DMS 273 (cell line): ENCODE measurements around the gene NUFIP2.
"Not testable (repeated sequence)": the region's sequence is repeated elsewhere in the genome, so short reads cannot be mapped to it uniquely, and the experiment has no call there.

Experiments
- DNase-seq: peaks from one replicate; lab custom pipeline; 2025; ENCODE audit not compliant: unreplicated experiment; lab: John Stamatoyannopoulos, UW

NUFIP2 gene

DNA sequence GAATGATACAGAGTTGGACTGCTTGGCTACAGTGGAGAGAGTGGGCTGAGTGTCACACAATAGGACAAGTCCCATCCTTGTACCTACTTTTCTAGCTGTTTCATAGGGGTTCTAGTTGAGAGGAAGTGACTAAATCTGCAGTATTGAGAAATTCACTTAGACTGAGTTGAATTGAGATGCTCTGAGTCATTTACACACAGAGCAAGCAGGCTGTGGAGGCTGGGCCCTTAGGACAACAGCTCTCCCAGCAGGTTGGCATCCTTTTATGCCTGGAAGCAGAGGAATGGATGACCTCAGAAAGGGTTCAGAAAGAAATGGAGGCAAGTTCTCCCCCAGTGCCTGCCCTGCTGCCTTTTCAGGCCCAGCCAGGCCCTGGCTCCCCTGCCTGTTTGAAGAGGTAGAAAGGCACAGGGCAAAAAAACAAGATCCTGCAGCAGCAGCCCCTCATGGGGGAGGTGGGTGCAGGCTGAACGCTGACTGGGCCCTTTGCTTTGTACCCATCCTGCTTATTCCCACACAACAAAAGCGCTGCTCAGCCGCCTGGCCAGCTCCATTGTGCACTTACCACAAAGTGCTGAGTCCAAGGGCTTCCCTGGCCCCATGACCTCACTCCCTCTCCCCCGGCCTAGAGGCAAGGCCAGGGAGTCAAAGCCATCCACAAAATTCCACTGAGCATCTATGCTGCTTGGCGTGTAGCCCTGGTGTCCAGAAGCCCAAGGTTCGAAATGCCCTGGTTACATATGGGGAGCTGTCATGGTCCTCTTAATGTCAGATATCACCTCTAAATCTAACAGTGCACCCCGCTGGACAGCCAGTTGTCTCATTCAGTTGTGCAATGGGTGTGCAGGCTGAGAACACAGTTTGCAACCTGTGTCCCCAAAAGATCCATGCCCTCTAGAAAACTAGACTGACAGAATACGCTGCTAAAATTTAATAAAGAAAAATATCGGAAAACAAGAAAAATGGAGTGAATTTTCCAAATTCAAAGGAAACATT, 52.7 kb downstream of the NUFIP2 start:
- DNase-seq = peak; percentile 25

- DNase-seq = no peak
Observed at GRCh38 chr17:29240477-29240876, 53.5 kb downstream of the NUFIP2 start.

- DNase-seq = no peak
Observed at GRCh38 chr17:29238133-29238850, 55.7 kb downstream of the NUFIP2 start.

- no peak for DNase-seq
Observed at GRCh38 chr17:29237476-29238132, 56.3 kb downstream of the NUFIP2 start.

DNA sequence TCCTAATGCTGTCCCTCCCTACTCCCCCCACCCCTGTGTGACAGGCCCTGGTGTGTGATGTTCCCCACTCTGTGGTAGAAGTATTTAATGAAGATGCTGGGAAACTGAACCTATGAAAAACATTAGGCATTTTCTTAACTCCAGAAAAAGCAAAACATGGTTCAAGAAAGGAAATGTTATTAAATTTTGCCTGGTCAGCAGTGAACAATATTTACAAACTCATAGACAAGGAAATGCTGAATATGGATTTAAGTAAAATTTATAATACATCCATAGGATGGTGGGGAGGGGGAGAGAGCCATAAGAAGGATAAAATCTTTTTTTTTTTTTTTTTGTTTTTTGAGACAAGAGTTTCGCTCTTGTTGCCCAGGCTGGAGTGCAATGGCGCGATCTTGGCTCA, 58.0 kb downstream of the NUFIP2 start:
- DNase-seq = no peak

DNA sequence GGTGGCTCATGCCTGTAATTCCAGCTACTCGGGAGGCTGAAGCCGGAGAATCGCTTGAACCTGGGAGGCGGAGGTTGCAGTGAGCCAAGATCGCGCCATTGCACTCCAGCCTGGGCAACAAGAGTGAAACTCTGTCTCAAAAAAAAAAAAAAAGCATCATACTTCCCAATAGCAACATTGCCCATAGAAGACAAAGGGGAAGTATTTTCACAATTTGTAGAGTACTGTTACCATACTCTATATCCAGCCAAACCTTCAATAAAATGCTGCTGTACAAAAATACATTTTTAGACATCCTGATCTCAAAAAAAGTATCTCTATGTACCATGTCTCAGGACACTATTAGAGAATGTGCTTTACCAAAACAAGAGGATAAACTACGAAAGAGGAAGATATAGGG, 59.0 kb downstream of the NUFIP2 start:
- DNase-seq = not testable (repeated sequence)

GRCh38 chr17:29233301-29233700, 60.6 kb downstream of the NUFIP2 start:
- DNase-seq = no peak

- no peak for DNase-seq
Observed at GRCh38 chr17:29225396-29225795, 68.6 kb downstream of the NUFIP2 start.

DNA sequence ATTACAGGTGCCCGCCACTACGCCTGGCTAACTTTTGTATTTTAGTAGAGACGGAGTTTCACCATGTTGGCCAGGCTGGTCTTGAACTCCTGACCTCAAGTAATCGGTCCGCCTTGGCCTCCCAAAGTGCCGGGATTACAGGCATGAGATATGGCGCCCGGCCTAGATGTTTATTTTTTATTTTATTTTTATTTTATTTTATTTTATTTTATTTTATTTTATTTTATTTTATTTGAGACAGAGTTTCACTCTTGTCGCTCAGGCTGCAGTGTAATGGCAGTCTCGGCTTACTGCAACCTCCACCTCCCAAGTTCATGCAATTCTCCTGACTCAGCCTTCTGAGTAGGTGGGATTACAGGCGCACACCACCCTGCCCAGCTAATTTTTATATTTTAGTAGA, 72.6 kb downstream of the NUFIP2 start:
- not testable (repeated sequence) for DNase-seq

DNA sequence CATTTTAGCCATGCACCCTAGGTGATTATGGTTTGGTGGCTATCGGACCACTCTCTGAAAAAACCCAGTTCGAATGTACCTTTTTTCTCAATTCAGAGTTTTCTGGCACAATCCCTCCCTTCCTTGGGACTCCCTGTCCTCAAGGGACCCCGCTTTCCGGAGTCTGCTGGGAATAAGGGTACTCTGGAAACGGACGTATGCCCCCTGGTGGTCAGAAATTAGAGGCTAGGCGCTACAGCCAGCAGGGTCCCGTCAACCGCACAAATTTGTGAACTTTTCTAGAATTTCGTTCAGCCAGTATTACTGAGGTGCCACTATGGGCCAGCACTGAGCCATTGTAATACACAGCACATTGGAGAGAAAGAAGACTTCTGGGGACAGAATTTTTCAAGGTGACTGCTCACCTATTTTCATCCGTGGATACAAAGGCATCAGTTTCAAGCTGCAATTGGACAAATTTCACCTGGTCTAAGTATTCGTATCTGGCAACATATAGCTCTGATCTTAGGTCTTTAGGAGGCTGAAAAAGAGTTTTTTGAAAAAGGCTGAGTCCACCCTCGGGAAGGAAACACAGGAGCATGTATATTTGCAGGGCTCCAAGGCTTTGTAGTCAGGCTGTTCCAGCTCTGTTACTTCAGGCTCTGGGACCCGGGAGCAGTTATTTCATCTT, 74.4 kb downstream of the NUFIP2 start:
- DNase-seq = peak; percentile 91

DNA sequence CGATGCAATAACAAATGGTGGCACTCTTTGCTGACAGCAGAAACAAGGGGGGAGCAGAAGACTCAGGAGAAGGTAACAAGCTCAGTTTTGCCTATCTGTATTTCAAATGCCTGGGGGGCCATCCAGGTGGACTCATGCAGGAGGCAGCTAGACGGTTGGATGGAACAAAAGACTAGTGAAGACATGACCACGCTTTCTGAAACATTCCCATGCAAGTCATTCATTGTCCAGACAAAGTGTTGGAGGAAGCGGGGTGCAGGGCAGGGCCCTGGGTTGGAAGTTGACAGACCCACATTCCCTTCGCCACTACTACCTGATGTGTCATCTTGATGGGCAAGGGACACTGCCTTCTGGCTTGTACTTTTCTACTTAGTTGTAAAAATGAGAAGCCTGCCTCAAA, 77.1 kb downstream of the NUFIP2 start:
- no peak for DNase-seq

- no peak for DNase-seq
Observed at GRCh38 chr17:29216181-29216580, 77.8 kb downstream of the NUFIP2 start.

DNA sequence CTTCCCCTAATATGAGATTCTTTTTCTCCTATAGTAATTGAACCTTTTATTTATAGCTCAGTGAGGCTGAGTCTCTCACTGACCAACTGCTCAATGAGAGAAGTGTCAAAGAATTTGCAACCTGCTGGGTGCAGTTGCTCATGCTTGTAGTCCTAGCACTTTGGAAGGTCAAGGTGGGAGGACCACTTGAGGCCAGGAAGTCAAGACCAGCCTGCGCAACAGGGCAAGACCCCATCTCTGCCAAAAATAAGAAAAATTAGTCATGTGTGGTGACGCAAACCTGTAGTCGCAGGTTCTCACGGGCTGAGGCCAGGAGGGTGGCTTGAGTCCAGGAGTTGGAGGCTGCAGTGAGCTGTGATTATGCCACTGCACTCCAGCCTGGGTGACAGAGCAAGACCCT, 78.2 kb downstream of the NUFIP2 start:
- no peak for DNase-seq

DNA sequence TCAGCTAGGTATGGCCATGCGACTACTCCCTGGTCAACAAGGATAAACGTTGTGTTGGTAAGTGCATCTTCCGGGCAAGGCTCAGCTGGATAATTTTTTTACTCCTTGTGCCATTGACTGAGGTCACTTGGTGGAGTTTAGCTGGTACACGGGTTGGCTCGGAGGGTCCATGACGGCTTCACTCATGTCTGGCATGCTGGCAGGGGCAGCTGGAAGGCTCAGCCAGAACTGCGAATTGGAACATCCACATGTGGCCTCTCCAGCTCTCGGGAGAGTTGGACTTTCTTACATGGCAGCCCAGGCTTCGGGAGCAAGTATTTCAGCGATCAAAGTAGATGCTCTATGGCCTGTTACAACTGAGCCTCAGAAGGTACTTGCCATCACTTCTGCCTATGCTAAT, 78.8 kb downstream of the NUFIP2 start:
- DNase-seq = no peak

DNA sequence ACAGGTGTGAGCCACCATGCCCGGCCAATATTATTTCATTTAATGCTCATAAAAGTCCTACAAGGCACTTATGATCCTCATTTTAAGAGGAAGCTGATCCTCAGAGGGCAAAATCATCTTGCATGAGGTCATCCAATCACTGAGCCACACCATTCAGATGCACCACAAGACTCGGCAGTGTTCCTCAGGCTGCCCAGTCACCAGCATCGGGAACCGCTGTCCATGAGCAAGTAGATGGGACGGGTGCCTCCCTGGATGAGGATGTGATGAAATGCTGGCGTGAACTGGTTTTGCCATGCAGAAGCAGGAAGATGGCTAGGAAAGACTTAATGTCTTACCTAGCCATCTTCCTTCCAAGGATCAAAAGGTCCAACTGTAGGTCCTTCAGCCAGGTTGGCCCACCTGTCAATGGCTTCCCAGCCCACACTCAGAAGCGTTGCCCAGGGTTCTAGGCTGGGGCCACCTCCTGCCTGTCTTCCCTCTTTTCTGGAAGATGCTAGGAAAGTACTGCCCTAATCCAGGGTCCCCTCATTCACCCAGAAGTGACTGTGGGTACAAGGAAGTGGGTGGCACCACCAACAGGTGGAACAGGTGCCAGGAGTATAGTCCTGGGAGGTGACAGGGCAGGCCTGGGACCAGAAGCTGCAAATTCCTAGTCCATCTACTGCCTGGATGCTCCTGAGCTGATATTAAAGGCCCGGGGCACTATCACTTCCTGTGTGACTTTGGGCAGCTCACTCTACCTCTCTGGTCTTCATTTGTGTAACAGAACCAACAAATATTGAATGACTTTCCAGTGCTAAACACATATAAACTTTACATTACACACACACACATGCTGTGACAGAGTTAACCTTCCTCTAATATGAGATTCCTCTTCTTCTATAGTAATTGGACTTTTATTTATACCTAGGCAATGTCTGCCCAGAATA, 79.5 kb downstream of the NUFIP2 start:
- no peak for DNase-seq

DNA sequence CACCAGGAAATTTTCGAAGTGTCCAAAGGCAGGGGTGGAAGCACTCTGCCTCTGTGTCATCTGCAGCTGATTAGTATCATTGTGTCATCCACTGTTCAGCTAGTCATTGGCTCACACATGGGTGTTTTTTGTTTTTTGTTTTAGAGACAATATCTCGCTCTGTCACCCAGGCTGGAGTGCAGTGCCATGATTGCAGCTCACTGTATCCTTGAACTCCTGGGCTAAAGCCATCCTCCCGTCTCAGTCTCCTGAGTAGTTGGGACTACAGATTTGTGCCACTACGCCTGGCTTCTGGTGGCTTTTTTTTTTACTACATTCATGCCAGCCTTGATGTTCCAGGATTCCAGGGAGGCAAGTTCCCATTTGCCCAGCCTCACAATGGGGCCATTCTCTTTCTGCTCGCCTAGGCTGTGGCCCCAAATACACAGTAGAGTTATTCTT, 81.2 kb downstream of the NUFIP2 start:
- DNase-seq = no peak

- DNase-seq = no peak
Observed at GRCh38 chr17:29212094-29212631, 81.8 kb downstream of the NUFIP2 start.

- no peak for DNase-seq
Observed at GRCh38 chr17:29210879-29211278, 83.1 kb downstream of the NUFIP2 start.

- no peak for DNase-seq
Observed at GRCh38 chr17:29209073-29209472, 84.9 kb downstream of the NUFIP2 start.

DNA sequence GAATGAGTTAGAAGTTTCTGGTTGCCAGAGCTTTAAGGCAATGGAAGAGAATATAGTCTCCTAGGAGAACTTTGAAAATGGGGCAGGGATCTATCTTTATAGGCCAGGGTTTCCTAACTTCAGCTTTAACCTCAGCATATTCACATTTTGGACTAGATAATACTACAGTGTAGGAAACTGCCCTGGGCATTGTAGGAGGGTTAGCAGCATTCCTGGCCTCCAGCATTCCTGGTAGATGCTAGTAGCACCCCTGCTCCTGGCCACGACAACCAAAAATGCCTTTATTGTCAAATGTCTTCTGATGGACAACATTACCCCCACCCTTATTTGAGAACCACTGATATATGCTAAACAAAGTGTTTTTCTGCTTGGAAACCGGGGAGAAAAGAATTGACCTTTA, 86.0 kb downstream of the NUFIP2 start:
- DNase-seq = no peak
